Activated CD4-positive, alpha-beta T cell treated with anti-CD3 and anti-CD28 coated beads, Interleukin-2, Interleukin-6, amounts not matched to agents 100 ng/mL and 50 ng/mL, durations not matched to agents 16 hours and 8 hours (primary cell): ENCODE data around the gene TNFRSF12A.

Experiments used
- DNase-seq: peaks from one replicate; pipeline ENCODE4 v3.0.0-alpha.2; 2020

The TNFRSF12A gene

DNA sequence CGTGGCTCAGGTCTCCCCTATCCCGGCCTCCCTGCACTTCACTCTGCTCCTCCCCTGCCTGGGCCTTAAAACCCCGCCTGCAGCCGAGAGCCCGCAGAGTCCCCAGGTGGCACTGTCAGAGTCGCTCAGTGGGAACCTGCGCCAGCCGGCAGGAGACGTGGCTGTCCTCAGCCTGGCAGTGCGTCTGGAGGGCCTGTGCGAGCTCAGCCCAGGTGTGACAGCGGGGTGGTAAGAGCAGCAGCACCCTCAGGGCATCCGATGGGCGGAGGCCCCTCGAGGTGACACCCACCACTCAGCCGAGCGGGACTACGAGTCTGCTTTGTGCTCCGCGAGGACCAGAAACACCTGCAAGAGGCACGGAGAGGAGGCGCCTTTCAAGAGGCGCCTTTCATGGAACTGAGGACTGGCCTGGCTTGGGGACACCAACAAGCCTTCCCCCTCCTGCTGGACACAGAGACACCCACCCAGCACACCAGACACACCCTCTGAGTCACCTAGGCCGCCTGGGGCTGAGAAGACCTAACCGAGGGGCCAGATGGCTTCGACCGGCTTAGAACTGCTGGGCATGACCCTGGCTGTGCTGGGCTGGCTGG lies 7.2 kb upstream of the TNFRSF12A start, which contains the start of gene CLDN9:
Gene CLDN9, plus strand, starts transcription at position 96 of the 593 bp plus-strand sequence. Its CDS starts 440 bp downstream, at position 536.
- DNase-seq = no peak

DNA sequence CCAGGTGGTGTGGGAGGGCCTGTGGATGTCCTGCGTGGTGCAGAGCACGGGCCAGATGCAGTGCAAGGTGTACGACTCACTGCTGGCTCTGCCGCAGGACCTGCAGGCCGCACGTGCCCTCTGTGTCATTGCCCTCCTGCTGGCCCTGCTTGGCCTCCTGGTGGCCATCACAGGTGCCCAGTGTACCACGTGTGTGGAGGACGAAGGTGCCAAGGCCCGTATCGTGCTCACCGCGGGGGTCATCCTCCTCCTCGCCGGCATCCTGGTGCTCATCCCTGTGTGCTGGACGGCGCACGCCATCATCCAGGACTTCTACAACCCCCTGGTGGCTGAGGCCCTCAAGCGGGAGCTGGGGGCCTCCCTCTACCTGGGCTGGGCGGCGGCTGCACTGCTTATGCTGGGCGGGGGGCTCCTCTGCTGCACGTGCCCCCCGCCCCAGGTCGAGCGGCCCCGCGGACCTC lies 6.6 kb upstream of the TNFRSF12A start:
- DNase-seq = no peak

DNA sequence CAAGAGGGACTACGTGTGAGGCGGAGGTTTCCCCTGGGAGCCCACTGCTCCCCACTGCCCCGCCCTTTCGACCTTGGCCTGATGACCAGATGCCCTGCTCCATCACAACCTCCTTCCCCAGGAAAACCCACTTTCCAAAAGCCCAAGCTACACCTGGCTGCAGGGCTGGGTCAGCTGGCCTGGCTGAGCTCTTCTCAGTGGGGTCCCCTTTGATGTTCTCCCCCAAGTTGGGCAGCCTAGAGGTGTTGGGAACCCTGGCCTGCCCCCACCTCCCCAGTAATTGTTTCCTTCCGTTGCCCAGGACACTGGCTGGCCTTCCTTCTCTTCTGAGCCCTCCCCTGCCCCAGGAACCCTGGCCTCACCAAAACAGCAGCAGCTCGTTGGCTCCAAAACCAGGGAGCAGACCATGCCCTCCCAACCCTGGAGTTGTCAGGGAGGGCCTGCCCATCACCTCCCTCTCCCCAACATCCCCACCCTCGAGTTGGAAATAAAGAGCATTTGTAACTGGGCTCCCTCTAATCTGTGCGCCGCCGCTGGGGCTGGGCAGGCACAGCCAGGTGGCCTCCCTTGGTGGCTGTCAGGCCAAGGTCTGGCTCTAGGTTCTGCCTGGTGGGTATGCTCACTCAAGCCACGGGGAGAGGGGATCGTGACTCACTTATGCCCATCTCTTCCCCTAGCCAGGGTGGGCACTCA lies 6.0 kb upstream of the TNFRSF12A start:
- no peak for DNase-seq

DNA sequence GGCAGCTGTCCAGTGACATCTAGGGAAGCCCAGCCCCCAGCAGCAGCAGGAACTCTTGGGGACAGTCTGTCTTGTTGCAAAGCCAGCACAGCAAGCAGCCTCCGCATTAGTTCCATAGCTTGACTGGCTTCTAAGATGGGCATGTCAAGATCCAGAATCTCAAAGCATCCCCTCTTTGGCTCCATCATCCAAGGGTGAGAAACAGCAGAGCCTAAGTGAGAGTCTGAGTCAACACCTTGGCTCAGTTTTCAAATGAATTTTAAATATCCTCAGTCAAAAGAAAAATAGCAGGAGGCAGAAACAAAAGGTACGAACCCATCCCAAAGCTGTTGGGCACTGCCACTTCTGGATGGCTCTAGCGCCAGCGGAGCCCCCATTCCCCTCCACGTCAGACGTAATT lies 5.2 kb upstream of the TNFRSF12A start:
- no peak for DNase-seq

DNA sequence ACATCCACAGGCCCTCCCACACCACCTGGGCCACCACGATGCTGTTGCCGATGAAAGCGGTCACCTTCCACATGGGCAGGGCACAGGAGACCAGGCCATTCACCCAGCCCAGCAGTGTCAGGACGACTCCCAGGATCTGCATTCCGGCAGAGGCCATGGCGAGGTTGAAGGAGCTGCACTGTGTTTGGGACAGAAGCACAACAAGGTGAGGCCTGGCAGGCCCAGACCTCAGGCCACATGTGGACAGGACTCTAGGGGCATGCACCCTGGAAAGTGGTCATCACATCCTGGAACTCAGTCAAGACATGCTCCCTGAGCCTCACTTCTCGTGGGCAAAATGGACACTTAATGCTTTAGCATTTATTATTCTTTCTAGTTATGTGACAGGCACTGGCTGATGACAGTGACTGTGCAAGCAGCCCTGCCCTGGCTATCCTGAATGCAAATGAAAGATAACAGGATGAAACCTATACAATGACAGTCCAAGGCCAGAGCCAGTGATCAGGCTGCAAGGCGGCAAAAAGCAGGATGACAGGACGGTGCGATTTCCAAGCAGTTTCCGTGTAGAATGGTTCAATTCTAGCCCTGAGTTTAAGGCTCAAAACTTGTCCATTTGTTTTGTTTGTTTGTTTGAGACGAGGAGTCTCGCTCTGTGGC lies 4.2 kb upstream of the TNFRSF12A start:
- DNase-seq = no peak

DNA sequence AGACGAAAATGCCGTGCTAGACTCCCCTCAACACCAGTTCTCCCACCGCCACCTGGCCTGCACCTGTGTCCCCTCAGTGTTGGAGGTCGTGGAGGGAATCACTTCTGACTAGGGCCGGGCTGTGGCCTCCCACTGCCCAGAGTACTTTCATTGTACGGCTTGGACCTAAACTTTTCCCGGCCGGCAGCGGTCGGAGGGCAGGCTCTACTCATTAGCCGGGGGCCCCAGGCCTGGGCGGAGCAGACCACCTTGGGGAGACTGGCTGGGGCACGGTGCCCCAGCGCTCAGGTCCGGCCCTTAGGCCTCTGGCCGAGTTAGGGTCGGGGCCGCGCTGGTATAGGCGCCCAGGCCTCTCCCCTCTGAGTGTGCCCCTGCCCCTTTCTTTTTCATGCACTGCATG lies 2.8 kb upstream of the TNFRSF12A start:
- no peak for DNase-seq

DNA sequence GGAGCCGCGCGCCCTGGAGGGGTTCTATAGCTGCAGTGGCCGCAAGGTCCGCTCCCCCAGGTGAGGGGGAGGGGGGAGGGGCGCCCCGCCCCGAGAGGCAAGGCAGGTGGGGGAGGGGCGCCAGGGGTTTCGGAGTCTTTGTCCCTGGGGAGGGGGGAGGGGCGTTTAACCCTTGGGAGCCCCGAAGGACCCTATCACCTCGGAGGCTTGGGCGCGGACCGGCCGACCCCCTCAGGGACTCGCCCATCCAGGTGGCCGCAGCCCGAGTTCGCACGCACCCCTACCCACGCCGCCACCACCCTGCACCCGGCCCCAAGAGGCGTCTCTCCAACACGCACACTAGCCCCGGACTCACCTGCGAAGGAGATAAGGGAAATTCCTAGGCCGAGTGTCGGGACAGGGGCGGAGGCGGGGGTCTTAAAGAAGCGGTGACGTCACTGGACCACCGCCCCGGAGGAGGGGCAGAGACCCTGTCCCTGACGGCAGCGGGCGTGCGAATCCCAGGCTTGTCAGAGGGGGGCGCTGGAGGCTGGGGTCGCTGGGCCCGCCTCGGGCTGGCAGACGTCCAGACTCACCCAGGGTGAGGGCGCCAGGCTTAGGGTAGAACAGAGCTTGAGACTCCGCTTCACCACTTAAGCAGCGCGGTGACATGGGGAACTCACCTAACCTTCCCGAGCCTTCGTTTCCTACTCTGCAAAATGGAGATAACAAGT lies 2.2 kb upstream of the TNFRSF12A start, which contains the start of gene CLDN6:
Gene CLDN6, minus strand, starts transcription at position 390 of the 713 bp plus-strand sequence. CDS start 2,162 bp downstream, outside the sequence.
- peak; percentile 38 for DNase-seq

DNA sequence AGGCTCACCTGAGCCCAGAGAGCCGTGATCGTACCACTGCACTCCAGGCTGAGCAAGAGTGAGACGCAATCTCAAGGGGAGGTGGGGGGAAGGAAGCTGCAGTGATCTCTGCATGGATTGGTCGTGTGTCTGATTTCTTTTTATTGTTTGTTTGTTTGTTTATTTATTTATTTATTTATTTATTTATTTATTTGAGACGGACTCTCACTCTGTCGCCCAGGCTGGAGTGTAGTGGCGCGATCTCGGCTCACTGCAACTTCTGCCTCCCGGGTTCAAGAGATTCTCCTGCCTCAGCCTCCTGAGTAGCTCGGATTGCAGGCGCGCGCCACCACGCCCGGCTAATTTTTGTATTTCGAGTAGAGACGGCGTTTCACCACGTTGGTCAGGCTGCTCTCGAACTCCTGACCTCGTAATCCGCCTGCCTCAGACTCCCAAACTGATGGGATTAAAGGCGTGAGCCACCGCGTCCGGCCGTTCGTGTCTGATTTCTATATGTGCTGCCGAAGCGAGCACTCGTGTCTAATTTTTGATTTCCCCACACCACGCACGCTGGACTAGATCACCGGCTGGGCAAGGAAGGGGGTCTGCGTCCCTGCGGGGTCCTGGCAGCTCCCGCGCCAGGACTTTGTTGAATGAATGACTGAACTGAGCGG lies 448 bp upstream of the TNFRSF12A start:
- no peak for DNase-seq

DNA sequence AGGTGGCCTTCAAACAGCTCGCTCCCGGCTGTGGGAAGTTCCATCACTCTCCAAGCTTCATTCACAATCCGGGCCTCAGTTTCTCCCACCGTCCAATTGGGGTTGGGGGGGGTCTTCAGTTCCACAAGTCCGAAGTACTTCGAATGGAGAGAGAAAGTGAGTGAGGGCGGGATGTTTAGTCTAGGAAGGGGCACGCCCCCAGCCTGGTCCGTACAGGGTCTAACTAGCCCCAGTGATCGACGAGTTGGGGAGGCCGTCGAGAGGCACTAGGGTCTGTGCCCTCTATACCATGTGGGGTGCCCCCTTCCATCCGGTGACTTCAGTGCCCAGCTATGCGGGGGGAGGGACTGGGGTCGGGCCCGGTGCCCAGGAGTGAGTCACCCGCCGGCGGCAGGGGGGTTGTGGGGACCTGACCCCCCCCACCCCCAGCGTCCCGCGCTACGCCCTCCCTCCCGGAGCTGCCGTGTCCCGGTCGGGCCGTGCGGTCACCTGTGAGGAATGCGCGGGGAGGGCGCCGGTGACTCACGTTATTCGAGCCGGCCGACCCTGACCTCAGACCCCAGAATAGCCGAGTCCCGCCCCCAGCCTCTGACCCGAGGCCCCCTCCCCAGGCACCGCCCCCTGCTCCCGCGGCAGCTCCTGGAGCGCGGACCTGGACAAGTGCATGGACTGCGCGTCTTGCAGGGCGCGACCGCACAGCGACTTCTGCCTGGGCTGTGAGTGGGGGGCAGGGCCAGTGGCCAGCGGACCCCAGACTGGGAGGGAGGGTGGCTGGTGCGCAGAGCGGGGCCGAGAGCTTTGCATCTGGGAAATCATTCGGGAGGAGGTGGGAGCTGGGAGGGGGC lies 658 bp downstream of the TNFRSF12A start:
- DNase-seq = peak; percentile 38

DNA sequence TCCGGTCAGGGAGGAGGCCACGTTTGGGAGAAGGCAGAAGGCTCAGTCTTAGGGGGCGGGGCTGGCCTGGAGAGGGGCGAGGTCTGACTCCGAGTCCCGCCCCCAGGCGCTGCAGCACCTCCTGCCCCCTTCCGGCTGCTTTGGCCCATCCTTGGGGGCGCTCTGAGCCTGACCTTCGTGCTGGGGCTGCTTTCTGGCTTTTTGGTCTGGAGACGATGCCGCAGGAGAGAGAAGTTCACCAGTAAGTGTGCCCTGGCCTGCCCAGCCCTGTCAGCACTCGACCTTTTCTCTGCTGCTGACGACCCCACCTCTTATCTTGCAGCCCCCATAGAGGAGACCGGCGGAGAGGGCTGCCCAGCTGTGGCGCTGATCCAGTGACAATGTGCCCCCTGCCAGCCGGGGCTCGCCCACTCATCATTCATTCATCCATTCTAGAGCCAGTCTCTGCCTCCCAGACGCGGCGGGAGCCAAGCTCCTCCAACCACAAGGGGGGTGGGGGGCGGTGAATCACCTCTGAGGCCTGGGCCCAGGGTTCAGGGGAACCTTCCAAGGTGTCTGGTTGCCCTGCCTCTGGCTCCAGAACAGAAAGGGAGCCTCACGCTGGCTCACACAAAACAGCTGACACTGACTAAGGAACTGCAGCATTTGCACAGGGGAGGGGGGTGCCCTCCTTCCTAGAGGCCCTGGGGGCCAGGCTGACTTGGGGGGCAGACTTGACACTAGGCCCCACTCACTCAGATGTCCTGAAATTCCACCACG lies 1.5 kb downstream of the TNFRSF12A start:
- DNase-seq = peak; percentile 81

DNA sequence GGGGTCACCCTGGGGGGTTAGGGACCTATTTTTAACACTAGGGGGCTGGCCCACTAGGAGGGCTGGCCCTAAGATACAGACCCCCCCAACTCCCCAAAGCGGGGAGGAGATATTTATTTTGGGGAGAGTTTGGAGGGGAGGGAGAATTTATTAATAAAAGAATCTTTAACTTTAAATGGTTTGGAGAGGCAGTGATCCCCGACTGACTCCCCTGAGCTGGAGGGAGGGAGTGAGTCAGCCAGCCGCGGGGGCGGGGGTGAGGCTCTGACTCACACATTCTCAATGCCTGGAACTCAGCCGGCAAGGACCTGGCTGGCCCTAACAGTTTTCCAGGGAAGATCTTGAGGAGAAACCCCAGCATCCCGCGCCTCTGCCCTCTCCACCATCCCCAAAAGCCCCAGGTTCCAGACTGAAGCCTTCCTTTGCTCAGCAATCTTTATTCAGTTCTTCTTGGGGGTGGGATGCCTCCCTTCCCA lies 2.1 kb downstream of the TNFRSF12A start:
- peak; percentile 89 for DNase-seq

DNA sequence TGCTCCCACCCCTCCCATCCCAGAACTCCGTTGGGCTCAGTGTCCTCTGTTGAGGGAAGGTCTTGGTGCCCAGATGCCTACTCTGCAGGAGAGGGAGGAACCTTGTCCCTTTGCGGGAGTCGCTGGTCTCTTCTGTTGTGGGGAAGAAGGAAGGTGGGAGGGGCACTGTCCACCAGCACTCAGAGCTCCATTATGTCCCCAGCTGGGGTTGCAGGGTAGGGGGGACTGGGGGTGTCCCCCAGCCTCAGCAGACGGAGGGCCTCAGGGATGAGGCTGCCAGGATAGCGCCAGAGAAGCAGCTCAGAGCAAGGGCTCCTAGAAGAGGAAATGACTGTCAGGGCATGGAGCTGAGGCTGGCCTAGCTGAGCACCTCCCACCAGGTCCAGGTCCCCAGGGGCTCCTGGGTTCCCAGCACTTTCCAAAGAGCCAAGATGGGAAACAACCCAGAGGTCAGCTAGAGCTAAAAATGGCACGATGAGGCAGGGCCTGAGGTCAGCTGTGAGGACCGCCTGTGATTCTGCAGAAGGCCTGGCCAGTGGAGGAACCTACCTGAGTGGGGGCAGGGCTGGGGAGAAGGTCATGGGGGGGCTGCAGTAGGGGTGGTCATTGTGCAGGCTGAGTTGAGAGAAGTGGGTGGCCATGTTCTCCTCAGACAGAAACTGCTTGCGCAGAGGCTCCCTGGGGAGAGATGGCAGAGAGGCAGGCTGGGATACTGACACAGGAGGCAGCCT lies 2.7 kb downstream of the TNFRSF12A start:
- DNase-seq = peak; percentile 33

DNA sequence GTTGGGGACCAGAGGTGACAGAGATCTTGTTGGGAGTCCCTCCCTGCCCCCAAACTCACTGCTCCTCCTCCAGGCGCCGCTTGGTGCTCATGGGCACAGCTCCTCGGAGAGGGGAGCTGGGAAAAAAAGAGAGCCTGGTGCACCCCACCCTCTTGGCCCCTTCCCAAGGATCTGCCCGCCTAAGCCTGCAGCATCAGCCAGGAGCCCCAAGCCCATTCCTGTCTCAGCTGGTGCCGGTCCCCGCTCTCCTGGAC lies 3.2 kb downstream of the TNFRSF12A start:
- DNase-seq = peak; percentile 38

DNA sequence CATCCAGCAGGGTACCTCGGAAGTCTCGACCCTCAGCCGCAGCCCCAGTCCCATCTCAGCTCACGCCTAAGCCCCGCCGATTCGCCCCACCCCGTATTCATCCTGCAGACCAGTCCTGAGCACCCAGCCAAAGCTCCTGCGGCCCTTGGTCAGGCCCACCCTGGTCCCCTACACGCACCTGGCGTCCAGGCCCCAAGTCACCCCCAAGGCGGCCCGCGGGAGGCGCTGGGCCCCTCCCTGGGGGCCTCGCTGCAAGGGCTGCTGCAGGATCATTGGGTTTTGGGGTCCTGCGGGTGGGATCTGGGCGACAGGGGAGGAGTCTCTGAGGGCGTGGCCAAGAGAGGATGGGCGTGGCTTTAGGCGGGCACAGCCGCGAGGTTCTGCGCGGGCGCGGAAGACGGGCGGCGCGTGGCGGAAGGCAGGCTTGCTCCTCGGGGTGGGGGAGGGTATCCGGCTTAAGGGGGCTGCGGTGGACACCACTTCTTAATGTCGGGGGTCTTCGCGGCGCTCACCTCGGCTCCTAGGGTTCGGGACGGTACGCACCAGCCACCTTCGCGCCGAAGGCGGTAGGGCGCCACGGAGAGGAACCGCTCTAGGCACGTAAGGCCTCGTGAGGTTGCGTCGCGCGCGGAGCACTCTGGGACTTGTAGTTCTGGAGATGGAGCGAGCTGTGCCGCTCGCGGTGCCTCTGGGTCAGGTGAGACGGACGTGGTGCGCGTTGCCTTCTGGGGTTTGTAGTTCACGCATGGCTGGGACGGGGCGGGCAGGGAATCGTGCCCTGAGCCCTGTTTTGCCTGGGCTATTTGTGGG lies 3.7 kb downstream of the TNFRSF12A start, which contains the start of the genes HCFC1R1 and THOC6:
Gene HCFC1R1, minus strand, starts transcription at position 274 of the 810 bp plus-strand sequence. Its CDS starts 1 bp downstream, at position 273.
Gene THOC6, plus strand, starts transcription at position 367 of the 810 bp plus-strand sequence. Its CDS starts 292 bp downstream, at position 659.
- DNase-seq = peak; percentile 98

DNA sequence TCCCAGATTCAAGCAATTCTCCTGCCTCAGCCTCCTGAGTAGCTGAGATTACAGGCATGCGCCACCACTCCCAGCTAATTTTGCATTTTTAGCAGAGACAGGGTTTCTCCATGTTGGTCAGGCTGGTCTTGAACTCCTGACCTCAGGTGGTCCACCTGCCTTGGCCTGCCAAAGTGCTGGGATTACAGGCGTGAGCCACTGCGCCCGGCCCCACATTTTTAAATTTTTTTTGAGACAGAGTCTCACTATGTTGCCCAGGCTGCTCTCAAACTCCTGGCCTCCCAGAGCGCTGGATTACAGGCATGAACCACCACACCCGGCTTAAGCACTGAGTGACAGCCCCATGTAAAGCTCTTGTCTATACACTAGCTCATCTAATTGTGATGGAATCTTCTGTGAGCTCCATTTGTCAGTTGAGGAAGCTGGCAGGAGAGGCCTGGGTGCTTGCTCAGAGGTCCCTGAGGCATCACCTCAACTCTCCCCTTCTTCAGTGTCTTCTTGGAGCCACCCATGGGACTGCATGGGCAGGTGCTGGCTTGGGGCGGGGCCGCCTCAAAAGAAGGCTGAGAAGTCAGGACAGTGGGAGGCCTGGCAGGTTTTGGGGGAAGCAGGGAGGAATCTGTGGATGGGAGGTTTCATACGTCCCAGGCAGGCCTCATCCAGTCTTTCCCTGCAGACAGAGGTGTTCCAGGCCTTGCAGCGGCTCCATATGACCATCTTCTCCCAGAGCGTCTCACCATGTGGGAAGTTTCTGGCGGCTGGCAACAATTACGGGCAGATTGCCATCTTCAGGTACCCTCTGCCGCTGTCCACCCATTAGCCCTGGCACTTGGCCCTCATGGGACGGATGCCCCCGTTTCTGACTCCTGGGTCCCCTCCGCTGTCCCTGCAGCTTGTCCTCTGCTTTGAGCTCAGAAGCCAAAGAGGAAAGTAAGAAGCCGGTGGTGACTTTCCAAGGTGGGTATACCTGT lies 5.1 kb downstream of the TNFRSF12A start:
- no peak for DNase-seq

DNA sequence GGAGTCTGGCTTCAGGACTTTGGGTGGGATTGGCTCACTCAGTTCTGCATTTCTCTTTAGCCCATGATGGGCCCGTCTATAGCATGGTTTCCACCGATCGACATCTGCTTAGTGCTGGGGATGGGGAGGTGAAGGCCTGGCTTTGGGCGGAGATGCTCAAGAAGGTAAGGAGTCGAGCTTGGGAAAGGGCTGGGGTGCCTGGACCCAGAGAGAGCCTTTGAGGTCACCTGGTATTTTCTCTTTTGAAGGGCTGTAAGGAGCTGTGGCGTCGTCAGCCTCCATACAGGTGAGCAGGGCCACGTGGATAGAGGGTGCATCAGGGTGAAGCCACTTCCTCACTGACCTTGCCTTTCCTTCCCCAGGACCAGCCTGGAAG lies 5.8 kb downstream of the TNFRSF12A start:
- no peak for DNase-seq

DNA sequence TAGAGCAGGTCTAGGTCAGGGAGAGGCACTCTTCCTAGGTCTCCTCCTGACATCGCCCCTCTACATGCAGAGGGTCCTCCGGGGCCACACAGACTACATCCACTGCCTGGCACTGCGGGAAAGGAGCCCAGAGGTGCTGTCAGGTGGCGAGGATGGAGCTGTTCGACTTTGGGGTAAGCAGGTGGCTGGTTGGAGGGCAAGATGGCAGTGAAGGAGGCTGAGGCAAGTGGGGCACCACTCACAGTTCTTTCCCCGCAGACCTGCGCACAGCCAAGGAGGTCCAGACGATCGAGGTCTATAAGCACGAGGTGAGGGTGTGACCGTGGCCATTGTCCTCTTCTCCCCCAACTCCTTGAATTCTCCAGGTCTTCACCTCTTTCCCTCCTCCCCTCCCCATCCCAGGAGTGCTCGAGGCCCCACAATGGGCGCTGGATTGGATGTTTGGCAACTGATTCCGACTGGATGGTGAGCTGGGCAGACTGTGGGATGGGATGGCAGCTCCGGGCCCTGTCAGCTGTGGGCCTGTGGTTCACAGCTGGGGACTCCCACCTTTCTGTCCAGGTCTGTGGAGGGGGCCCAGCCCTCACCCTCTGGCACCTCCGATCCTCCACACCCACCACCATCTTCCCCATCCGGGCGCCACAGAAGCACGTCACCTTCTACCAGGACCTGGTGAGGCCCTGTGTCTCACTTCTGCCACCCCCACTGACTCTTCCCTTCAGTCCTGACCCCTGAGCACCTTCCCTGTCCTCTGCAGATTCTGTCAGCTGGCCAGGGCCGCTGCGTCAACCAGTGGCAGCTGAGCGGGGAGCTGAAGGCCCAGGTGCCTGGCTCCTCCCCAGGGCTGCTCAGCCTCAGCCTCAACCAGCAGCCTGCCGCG lies 6.7 kb downstream of the TNFRSF12A start:
- DNase-seq = no peak
